Measurements from ENCODE around the gene CKAP5.

DNA sequence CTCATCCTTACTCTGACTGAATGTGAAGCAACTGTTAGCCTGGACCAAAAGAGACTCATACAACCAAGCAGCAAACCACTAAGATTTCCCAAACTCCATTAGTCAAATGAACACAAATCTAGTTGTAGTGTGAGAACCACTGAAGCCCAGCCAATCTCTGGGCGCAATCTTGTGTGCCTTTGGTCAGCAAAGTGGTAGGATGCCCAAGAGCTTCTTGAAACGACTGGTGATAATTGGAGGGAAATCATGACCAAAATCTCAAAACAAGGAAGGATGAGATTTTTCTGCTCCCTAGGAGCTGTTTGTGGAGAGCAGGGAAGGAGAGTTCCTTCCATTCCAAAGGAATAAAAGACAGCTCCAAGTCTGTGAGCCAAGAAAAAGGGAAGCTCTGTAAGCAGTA is 103.0 kb downstream of the CKAP5 start:
- TF ChIP-seq, protein P1, sequence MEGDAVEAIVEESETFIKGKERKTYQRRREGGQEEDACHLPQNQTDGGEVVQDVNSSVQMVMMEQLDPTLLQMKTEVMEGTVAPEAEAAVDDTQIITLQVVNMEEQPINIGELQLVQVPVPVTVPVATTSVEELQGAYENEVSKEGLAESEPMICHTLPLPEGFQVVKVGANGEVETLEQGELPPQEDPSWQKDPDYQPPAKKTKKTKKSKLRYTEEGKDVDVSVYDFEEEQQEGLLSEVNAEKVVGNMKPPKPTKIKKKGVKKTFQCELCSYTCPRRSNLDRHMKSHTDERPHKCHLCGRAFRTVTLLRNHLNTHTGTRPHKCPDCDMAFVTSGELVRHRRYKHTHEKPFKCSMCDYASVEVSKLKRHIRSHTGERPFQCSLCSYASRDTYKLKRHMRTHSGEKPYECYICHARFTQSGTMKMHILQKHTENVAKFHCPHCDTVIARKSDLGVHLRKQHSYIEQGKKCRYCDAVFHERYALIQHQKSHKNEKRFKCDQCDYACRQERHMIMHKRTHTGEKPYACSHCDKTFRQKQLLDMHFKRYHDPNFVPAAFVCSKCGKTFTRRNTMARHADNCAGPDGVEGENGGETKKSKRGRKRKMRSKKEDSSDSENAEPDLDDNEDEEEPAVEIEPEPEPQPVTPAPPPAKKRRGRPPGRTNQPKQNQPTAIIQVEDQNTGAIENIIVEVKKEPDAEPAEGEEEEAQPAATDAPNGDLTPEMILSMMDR (IDR thresholded peaks at IDR 0.05): no peak
- TF ChIP-seq POLR2A (IDR thresholded peaks at IDR 0.05): no peak
